HL-60 (cell line): Measurements from ENCODE around the gene HSD11B1.

Experiments
- DNase-seq, 2 experiments: peaks; one replicate each; pipeline ENCODE4 v3.0.0-alpha.2; 2010 to 2020; ENCODE audit warnings: low read depth in 1 of 2, low spot score in 1 of 2
- H3K27ac ChIP-seq: fragments of 250-450 bp; sonication (Bioruptor Pico); replicated peaks from 2 replicates; pipeline ENCODE4 v1.5.1; 2020; ENCODE audit warnings: mild to moderate bottlenecking, moderate library complexity
- H3K27me3 ChIP-seq: fragments of 250-450 bp; sonication (Bioruptor Pico); 2 replicates; pipeline ENCODE4 v1.5.1; 2021; ENCODE audit warnings: mild to moderate bottlenecking, moderate library complexity; ENCODE audit not compliant: insufficient read depth, poor library complexity, severe bottlenecking
- H3K4me3 ChIP-seq: replicated peaks from 2 replicates; pipeline ENCODE4 v1.5.1; 2011; ENCODE audit warnings: mild to moderate bottlenecking, control low read depth, low read length; ENCODE audit not compliant: insufficient read depth
- CTCF ChIP-seq: IDR thresholded peaks from one replicate; pipeline ENCODE4 v1.5.1; 2011; ENCODE audit warnings: low read length, control low read depth, inconsistent platforms; ENCODE audit not compliant: insufficient read depth
- GABPA ChIP-seq: IDR thresholded peaks from 2 replicates; pipeline ENCODE4 v1.6.1; 2012; ENCODE audit warnings: low read depth
- POLR2AphosphoS5 ChIP-seq: IDR thresholded peaks from 2 replicates; pipeline ENCODE4 v1.6.1; 2012; ENCODE audit warnings: low read depth
- REST ChIP-seq: IDR thresholded peaks from 2 replicates; pipeline ENCODE4 v1.6.1; 2012; ENCODE audit warnings: low read depth; ENCODE audit not compliant: insufficient replicate concordance
- SPI1 ChIP-seq: IDR thresholded peaks from 2 replicates; pipeline ENCODE4 v1.6.1; 2012; ENCODE audit warnings: low read depth, mild to moderate bottlenecking, borderline replicate concordance

HSD11B1 gene

GRCh38 chr1:209657918-209658317 is 46.7 kb upstream of the HSD11B1 start:
- DNase-seq, result no peak
- H3K4me3 ChIP-seq, result no peak overlapping the region
- TF ChIP-seq GABPA (no peak), REST (no peak), POLR2AphosphoS5 (no peak), CTCF (no peak), SPI1 (no peak)
- H3K27ac ChIP-seq, result no peak overlapping the region
- no peaks in the 10 kb centered on the region for H3K27me3 ChIP-seq

GRCh38 chr1:209659909-209660308 is 44.7 kb upstream of the HSD11B1 start:
- H3K27me3 ChIP-seq, result no peaks in the 10 kb centered on the region
- H3K27ac ChIP-seq, result no peak overlapping the region; the same call in 1 of the 2 replicates
- no peak for TF ChIP-seq REST
- no peak for TF ChIP-seq CTCF
- TF ChIP-seq GABPA, result peak; percentile 49
- TF ChIP-seq POLR2AphosphoS5, result peak; percentile 90
- peak; percentile 76 for TF ChIP-seq SPI1
- H3K4me3 ChIP-seq, result no peak overlapping the region
- peak; percentile 60 to 74 for DNase-seq

DNA sequence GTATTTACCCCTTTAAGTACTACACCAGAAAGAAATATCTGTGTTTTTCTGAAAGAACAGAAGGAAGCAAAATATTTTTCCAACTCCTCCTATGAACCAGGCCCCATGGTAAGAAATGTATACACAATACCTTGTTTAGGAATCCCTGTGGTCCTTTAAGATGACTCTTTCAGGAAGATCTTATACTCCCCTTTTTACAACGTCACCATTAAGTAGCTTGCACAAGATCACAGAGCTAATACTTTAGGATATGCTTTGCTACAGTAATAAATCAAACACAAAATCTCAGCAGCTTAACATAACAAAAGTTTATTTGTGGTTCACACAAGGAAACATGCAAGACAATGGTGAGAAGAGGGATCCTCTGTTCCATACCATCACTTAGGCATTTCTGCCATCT is 43.6 kb upstream of the HSD11B1 start:
- Histone ChIP-seq H3K4me3 (no peak overlapping the region), H3K27ac (no peak overlapping the region), H3K27me3 (no peaks in the 10 kb centered on the region)
- TF ChIP-seq POLR2AphosphoS5, result no peak
- TF ChIP-seq SPI1, result no peak
- TF ChIP-seq REST, result no peak
- no peak for TF ChIP-seq GABPA
- TF ChIP-seq CTCF, result no peak
- DNase-seq, result no peak
